MM.1S (cell line): Measurements from ENCODE around the gene TPM2.

Experiments
- EZH2phosphoT487 ChIP-seq: fragments of 300-600 bp; sonication (generic); IDR thresholded peaks from 2 replicates; pipeline ENCODE4 v1.6.1; 2018; ENCODE audit warnings: antibody characterized with exemption, low read length
- TF ChIP-seq, protein P1 (sequence below): fragments of 300-600 bp; sonication (generic); IDR thresholded peaks from 2 replicates; pipeline ENCODE4 v1.5.1; 2016; ENCODE audit warnings: antibody characterized with exemption, low read length, mixed read lengths

DNA sequence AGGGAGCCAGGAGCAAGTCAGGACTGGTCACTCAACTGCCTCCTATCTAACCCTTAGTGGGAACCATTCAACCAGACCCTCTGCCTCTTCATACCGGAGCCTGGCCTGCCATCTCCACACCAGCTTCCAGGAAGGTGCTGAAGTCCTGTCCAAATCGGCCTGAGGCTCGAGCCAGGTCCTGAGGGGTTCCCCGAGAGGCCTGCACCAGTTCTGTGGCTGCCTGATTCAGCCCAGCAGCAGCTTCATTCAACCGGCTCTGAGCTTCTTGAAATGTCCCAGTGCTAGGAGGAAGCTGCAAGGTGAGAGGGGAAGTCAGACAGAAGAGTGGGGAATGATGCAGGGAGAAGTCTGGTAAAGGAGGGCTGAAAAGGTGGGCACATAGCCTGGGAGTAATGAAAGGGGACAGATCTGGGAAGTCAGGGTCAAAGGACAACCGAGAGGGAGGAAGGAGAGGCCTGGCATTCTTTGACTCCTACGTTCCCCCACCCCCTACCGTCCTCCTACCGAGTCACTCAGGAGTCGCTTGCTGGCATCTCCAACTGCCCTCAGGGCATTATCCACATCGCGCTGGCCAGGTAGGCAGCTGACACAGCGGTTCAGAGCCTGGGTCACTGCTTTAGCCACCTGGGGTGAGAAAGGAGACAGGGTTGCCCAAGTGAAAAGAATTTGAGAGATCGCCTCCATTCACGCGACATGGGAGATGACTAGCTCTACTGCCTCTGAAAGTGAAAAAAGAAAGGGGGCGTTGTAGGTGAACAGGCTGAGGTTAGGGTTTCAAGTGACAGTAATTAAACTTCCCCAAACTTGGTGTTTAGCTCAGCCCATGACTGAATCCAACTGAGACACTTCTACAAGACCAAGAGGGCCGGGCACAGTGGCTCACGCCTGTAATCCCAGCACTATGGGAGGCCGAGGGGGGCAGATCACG is 22.0 kb upstream of the TPM2 start:
- TF ChIP-seq, protein P1, sequence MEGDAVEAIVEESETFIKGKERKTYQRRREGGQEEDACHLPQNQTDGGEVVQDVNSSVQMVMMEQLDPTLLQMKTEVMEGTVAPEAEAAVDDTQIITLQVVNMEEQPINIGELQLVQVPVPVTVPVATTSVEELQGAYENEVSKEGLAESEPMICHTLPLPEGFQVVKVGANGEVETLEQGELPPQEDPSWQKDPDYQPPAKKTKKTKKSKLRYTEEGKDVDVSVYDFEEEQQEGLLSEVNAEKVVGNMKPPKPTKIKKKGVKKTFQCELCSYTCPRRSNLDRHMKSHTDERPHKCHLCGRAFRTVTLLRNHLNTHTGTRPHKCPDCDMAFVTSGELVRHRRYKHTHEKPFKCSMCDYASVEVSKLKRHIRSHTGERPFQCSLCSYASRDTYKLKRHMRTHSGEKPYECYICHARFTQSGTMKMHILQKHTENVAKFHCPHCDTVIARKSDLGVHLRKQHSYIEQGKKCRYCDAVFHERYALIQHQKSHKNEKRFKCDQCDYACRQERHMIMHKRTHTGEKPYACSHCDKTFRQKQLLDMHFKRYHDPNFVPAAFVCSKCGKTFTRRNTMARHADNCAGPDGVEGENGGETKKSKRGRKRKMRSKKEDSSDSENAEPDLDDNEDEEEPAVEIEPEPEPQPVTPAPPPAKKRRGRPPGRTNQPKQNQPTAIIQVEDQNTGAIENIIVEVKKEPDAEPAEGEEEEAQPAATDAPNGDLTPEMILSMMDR = no peak
- no peak for TF ChIP-seq EZH2phosphoT487
